Endothelial cell of umbilical vein (primary cell): ENCODE measurements around the gene MIB2. TPM values are rescaled to one million over a fixed set of nuclear protein-coding genes. Genes with fewer than 3 reads are reported as not detected.
A peak's percentile ranks its signal among the peaks of the same experiment; 100 is the strongest.

ENCODE experiments used
- BruUV-seq: library from RNA; stranded (reverse); fragments of 400-500 nt; replicated peaks from 2 replicates; lab custom pipeline; 2021; lab: Mats Ljungman, UMichigan
- CTCF ChIA-PET: fragments of 300-600, 350-600 bp; sonication (Branson Sonifier 250); formaldehyde crosslinking; loops from one replicate; lab custom pipeline; 2021; ENCODE audit warnings: antibody characterized with exemption, inconsistent platforms; lab: Charles Lee
- POLR2A ChIA-PET: fragments of 300-600, 350-600 bp; sonication (Branson Sonifier 250); formaldehyde crosslinking; loops from one replicate; lab custom pipeline; 2021; ENCODE audit warnings: antibody characterized with exemption, inconsistent platforms; lab: Charles Lee
- DNase-seq: peaks from one replicate; pipeline ENCODE4 v3.0.0-alpha.2; 2011; ENCODE audit warnings: low read depth, low spot score
- FAIRE-seq: peaks from 2 replicates; lab custom pipeline; 2011; peaks lifted over from hg19 to GRCh38; lab: Jason Lieb, UNC
- H2AFZ ChIP-seq: 2 replicates; pipeline ENCODE4 v1.6.0; 2012; ENCODE audit warnings: low read depth, low read length, control low read depth, inconsistent platforms
- H3K27ac ChIP-seq: 2 replicates; pipeline ENCODE4 v1.5.1; 2011; ENCODE audit warnings: low read depth, mild to moderate bottlenecking, control low read depth, low read length, moderate library complexity; ENCODE audit not compliant: insufficient read depth
- H3K27me3 ChIP-seq, 2 experiments: 2 replicates each; pipeline versions ENCODE4 v1.6.0 to v1.6.1; 2011; ENCODE audit warnings: low read length in 2 of 2, mixed read lengths in 1 of 2; ENCODE audit not compliant: control insufficient read depth in 2 of 2, insufficient read depth in 2 of 2
- H3K36me3 ChIP-seq, 2 experiments: 2 replicates in 1 of 2; 3 replicates in 1 of 2; pipeline ENCODE4 v1.5.1; 2011; ENCODE audit warnings: low read length in 2 of 2, mild to moderate bottlenecking in 1 of 2, moderate library complexity in 1 of 2; ENCODE audit not compliant: control insufficient read depth in 2 of 2, insufficient read depth in 2 of 2; ENCODE audit errors: extremely low read depth in 1 of 2
- H3K4me1 ChIP-seq: 3 replicates; pipeline ENCODE4 v1.5.1; 2011; ENCODE audit warnings: mild to moderate bottlenecking, low read length; ENCODE audit not compliant: control insufficient read depth, insufficient read depth; ENCODE audit errors: extremely low read depth
- H3K4me2 ChIP-seq: 2 replicates; pipeline ENCODE4 v1.6.1; 2011; ENCODE audit warnings: low read length, control low read depth, mixed read lengths; ENCODE audit not compliant: insufficient read depth
- H3K4me3 ChIP-seq, 3 experiments: fragments of 200-600 bp in 1 of 3; sonication (generic), shearing (Covaris generic) in 1 of 3; replicated peaks in 1 of 3; 2 replicates each; pipeline ENCODE4 v1.5.1; 2011 to 2016; ENCODE audit warnings: control low read depth in 3 of 3, low read length in 3 of 3, mild to moderate bottlenecking in 2 of 3, inconsistent platforms in 1 of 3, low read depth in 1 of 3, moderate library complexity in 1 of 3; ENCODE audit not compliant: insufficient read depth in 1 of 3
- H3K79me2 ChIP-seq: 2 replicates; pipeline ENCODE4 v1.6.0; 2012; ENCODE audit warnings: low read length, inconsistent platforms; ENCODE audit not compliant: control insufficient read depth, insufficient read depth
- H3K9ac ChIP-seq: replicated peaks from 2 replicates; pipeline ENCODE3; 2011; ENCODE audit warnings: low read length, control low read depth; ENCODE audit not compliant: insufficient read depth; ENCODE audit errors: extremely low read depth
- H3K9me1 ChIP-seq: replicated peaks from 3 replicates; pipeline ENCODE4 v1.6.0; 2011; ENCODE audit warnings: mild to moderate bottlenecking, low read length; ENCODE audit not compliant: control insufficient read depth, insufficient read depth; ENCODE audit errors: extremely low read depth
- H3K9me3 ChIP-seq: replicated peaks from 2 replicates; pipeline ENCODE4 v1.5.1; 2012; ENCODE audit warnings: low read length, inconsistent platforms; ENCODE audit not compliant: control insufficient read depth, insufficient read depth
- H4K20me1 ChIP-seq: replicated peaks from 2 replicates; pipeline ENCODE3; 2011; ENCODE audit warnings: mild to moderate bottlenecking, low read length; ENCODE audit not compliant: control insufficient read depth, insufficient read depth; ENCODE audit errors: extremely low read depth
- CTCF ChIP-seq, 2 donors: IDR thresholded peaks; 1 replicate in 1 of 2; 2 replicates in 1 of 2; pipeline ENCODE4 v1.5.1; 2011; ENCODE audit warnings: low read length in 2 of 2, mild to moderate bottlenecking in 2 of 2, moderate library complexity in 2 of 2, control low read depth in 1 of 2, inconsistent platforms in 1 of 2, low read depth in 1 of 2; ENCODE audit not compliant: insufficient read depth in 1 of 2; ENCODE audit errors: extremely low read depth in 1 of 2
- JUN ChIP-seq: IDR thresholded peaks from 2 replicates; pipeline ENCODE4 v1.6.1; 2011; ENCODE audit warnings: borderline replicate concordance, low read depth; ENCODE audit not compliant: insufficient read length, insufficient read depth
- dilution Hi-C: fragments of 300-500 bp; cut with MboI; formaldehyde crosslinking; loops from one replicate; pipeline ENCODE4 v1.15.0; 2019; ENCODE audit warnings: low sequenced_read_pairs; ENCODE audit not compliant: extremely low pct_ligation_motif_present
- intact Hi-C: fragments of 100-400 bp; cut with micrococcal nuclease; formaldehyde crosslinking; loops from one replicate; pipeline ENCODE4 v1.10.0; 2022
- polyA plus RNA-seq, 4 experiments: library from polyadenylated mRNA; depleted of rRNA in 3 of 4; stranded (reverse) in 3 of 4; unstranded in 1 of 4; fragments of >200 nt; gene quantifications; 2 replicates each; pipeline versions ENCODE4 v1.2.1 to v1.2.3, GENCODE V29; 2011 to 2012; ENCODE audit warnings: missing spikeins in 1 of 4
- total RNA-seq: library from RNA; stranded (reverse); gene quantifications from 2 replicates; pipeline ENCODE4 v1.2.3, GENCODE V29; 2021

Gene MIB2
- total and polyA plus RNA-seq, 2 donors (not counting 3 experiments of a cell fraction or from before 2014, with no cell fraction given) = 25.9 to 45.0 TPM

GRCh38 chr1:1573843-1574720, 41.2 kb upstream of the MIB2 start:
- Histone ChIP-seq H3K4me3 (peak overlapping the region; percentile 32 to 97 (median 75)), H3K4me2 (peak overlapping the region; percentile 98), H2AFZ (peak overlapping the region; percentile 80), H3K36me3 (no peaks in the 10 kb centered on the region), H3K9me3 (no peaks in the 10 kb centered on the region), H3K9ac (peak overlapping the region; percentile 86), H3K27me3 (no peaks in the 10 kb centered on the region), H3K4me1 (peaks cover 12% of the 10 kb centered on the region), H3K9me1 (no peaks in the 10 kb centered on the region), H3K79me2 (peaks cover 52% of the 10 kb centered on the region), H3K27ac (peak overlapping the region; percentile 95), H4K20me1 (no peaks in the 10 kb centered on the region)
- dilution Hi-C loops (no loop called here), intact Hi-C loops (loop anchor here (1.0 to 2.0 kb wide), 2 partner anchors 41 to 61 kb away; partner anchors contain the start of genes ATAD3A and MIB2)
- DNase-seq = peak; percentile 68
- FAIRE-seq = peak; percentile 80
- no TSS peak for BruUV-seq
- ChIA-PET POLR2A (no interaction called here), CTCF (no interaction called here)
- TF ChIP-seq CTCF (IDR thresholded peaks at IDR 0.05; ENCODE audit: extremely low read depth in 1 of 2, insufficient read depth in 1 of 2, low read depth in 1 of 2, low read length in 2 of 2) = peak in 1 of 2 donors; percentile 9
- TF ChIP-seq JUN = no peak
